NB4 (cell line): ENCODE data around the gene NDUFA6.
"Not testable (repeated sequence)": the region's sequence is repeated elsewhere in the genome, so short reads cannot be mapped to it uniquely, and the experiment has no call there.

Source experiments
- DNase-seq: peaks from one replicate; pipeline ENCODE4 v3.0.0; 2010; ENCODE audit warnings: low read depth
- H3K4me3 ChIP-seq: one replicate; pipeline ENCODE4 v1.5.1; 2011; ENCODE audit warnings: mild to moderate bottlenecking, low read depth, low read length, moderate library complexity
- MYC ChIP-seq: IDR thresholded peaks from 2 replicates; pipeline ENCODE4 v1.6.1; 2011; ENCODE audit warnings: low read depth, low read length
- POLR2A ChIP-seq: IDR thresholded peaks from 2 replicates; pipeline ENCODE4 v1.6.1; 2011; ENCODE audit warnings: mild to moderate bottlenecking; ENCODE audit not compliant: insufficient read length; ENCODE audit errors: extremely low read depth
- TF ChIP-seq, protein P1 (sequence below): IDR thresholded peaks from 2 replicates; pipeline ENCODE4 v1.6.1; 2011; ENCODE audit warnings: low read depth, low read length
- TF ChIP-seq, protein P2 (sequence below): IDR thresholded peaks from one replicate; pipeline ENCODE4 v1.5.1; 2012; ENCODE audit warnings: low read depth, low read length

NDUFA6 gene

GRCh38 chr22:42090596-42091454 lies at the start of gene NDUFA6:
TSS of gene NDUFA6 (minus strand) at chr22:42090772. CDS start at chr22:42090744, 28 bp downstream.
- TF ChIP-seq, protein P1, sequence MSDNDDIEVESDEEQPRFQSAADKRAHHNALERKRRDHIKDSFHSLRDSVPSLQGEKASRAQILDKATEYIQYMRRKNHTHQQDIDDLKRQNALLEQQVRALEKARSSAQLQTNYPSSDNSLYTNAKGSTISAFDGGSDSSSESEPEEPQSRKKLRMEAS, result peak; percentile 52
- TF ChIP-seq MYC, result 0 out of 2 replicates have a peak, but pooled peaks have one; percentile 22
- TF ChIP-seq, protein P2, sequence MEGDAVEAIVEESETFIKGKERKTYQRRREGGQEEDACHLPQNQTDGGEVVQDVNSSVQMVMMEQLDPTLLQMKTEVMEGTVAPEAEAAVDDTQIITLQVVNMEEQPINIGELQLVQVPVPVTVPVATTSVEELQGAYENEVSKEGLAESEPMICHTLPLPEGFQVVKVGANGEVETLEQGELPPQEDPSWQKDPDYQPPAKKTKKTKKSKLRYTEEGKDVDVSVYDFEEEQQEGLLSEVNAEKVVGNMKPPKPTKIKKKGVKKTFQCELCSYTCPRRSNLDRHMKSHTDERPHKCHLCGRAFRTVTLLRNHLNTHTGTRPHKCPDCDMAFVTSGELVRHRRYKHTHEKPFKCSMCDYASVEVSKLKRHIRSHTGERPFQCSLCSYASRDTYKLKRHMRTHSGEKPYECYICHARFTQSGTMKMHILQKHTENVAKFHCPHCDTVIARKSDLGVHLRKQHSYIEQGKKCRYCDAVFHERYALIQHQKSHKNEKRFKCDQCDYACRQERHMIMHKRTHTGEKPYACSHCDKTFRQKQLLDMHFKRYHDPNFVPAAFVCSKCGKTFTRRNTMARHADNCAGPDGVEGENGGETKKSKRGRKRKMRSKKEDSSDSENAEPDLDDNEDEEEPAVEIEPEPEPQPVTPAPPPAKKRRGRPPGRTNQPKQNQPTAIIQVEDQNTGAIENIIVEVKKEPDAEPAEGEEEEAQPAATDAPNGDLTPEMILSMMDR, result peak; percentile 81
- TF ChIP-seq POLR2A, result peak; percentile 76
- peak; percentile 99 for DNase-seq
- H3K4me3 ChIP-seq, result peak within 1 kb of the TSS; percentile 90

GRCh38 chr22:42140153-42140552 lies 49.6 kb upstream of the NDUFA6 start:
- DNase-seq, H3K4me3 ChIP-seq: not testable (repeated sequence)

- DNase-seq, H3K4me3 ChIP-seq: not testable (repeated sequence)
These were observed 48.9 kb upstream of the NDUFA6 start for GRCh38 chr22:42139508-42139907.

DNA sequence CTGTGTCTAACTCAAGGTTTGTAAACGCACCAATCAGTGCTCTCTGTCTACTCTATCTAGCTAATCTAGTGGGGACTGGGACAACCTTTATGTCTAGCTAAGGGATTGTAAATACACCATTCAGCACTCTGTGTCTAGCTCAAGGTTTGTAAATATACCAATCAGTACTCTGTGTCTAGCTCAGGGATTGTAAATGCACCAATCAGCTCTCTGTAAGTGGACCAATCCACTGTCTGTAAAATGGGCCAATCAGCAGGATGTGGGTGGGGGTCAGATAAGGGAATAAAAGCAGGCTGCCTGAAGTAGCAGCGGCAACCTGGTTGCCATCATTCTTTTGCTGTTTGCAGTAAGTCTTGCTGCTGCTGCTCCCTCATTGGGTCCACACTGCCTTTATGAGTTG lies 48.4 kb upstream of the NDUFA6 start:
- DNase-seq, result no peak
- TF ChIP-seq, protein P2, result no peak
- TF ChIP-seq, protein P1, result no peak
- no peak for TF ChIP-seq POLR2A
- no peak for TF ChIP-seq MYC

GRCh38 chr22:42138122-42138770 lies 47.7 kb upstream of the NDUFA6 start:
- no peak overlapping the region for H3K4me3 ChIP-seq
- TF ChIP-seq POLR2A (no peak), MYC (no peak)
- TF ChIP-seq, protein P2, result no peak
- TF ChIP-seq, protein P1, result no peak
- DNase-seq, result no peak

More for the DNA sequence above, 48.4 kb upstream of the NDUFA6 start:
- no peak overlapping the region for H3K4me3 ChIP-seq

- H3K4me3 ChIP-seq, DNase-seq: not testable (repeated sequence)
These were observed 45.1 kb upstream of the NDUFA6 start for GRCh38 chr22:42135688-42136087.

DNA sequence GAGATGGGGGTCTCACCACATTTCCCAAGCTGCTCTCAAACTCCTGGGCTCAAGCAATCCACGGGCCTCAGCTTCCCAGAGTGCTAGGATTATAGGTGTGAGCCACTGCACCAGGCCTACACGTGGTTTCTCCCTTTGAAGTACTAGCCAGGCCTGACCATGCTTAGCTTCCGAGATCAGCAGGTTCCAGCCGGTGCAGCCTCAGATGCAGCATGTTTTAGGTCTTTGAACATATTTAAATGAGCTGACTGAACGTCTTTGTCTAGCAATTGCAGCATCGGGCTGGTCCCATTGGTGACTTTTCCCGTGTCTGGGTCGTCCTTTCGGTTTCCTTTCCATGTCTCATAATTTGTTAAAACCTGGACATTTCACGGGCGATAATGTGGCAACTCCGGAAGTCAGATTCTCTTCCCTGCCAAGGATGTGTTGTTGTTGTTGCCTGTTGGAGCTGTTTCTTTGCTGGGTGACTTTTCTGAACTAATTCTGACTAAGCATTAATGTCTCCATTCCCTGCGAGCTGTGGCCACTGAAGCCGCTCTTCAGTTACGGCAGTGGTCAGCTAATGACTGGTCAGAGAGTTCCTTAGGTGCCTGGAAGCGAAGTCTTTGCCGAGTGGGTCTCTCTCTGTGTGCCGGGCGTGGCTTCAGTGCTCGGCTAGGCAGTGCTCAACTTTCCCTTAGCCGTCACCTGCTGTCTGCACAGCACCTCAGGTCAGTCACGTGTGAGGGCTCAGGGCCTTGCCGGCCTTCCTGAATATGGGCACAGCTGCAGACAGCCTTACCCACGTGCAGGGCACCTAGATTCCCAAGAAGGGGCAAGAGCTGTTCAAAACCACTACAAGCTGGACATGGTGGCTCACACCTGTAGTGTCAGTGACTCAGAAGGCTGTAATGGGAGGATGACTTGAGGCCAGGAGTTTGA lies 43.8 kb upstream of the NDUFA6 start:
- no peak overlapping the region for H3K4me3 ChIP-seq
- DNase-seq, result no peak
- TF ChIP-seq, protein P1, result no peak
- no peak for TF ChIP-seq POLR2A
- TF ChIP-seq MYC, result no peak
- TF ChIP-seq, protein P2, result no peak
